B cell (primary cell): ENCODE measurements around the gene CMAS. TPM values are rescaled to one million over a fixed set of nuclear protein-coding genes. Genes with fewer than 3 reads are reported as not detected.

Experiments used
- ATAC-seq: fragments of 200-7000 bp; cut with Tn5 transposase; one replicate; pipeline ENCODE4 v1.10.0; 2021; ENCODE audit warnings: low read depth, mild to moderate bottlenecking, moderate number of reproducible peaks, moderate library complexity
- CTCF ChIA-PET: fragments of 350-600 bp; sonication (Branson Sonifier 250); formaldehyde crosslinking; loops from one replicate; lab custom pipeline; 2021; ENCODE audit warnings: antibody characterized with exemption, inconsistent platforms; lab: Charles Lee
- POLR2A ChIA-PET: fragments of 350-600 bp; sonication (Branson Sonifier 250); formaldehyde crosslinking; loops from one replicate; lab custom pipeline; 2021; ENCODE audit warnings: antibody characterized with exemption; lab: Charles Lee
- DNase-seq: peaks from one replicate; pipeline ENCODE4 v3.0.0; 2013
- H2AFZ ChIP-seq: 2 replicates; pipeline ENCODE4 v1.6.1; 2012; ENCODE audit warnings: mild to moderate bottlenecking, low read depth, low read length; ENCODE audit not compliant: insufficient read depth, poor library complexity, severe bottlenecking
- H3K27ac ChIP-seq, 2 donors: 1 replicate in 1 of 2; 2 replicates in 1 of 2; pipeline ENCODE4 v1.5.1; 2012 to 2013; ENCODE audit warnings: low read length in 2 of 2, mild to moderate bottlenecking in 2 of 2, moderate library complexity in 1 of 2
- H3K27me3 ChIP-seq, 4 experiments: fragments of 200-600 bp in 1 of 4; sonication (generic) in 1 of 4; replicated peaks in 1 of 4; 1 replicate in 2 of 4; 2 replicates in 2 of 4; pipeline versions ENCODE4 v1.6.1 to v1.7.0; 2013 to 2016; ENCODE audit warnings: low read length in 3 of 4, mild to moderate bottlenecking in 2 of 4, mixed read lengths in 1 of 4, moderate library complexity in 1 of 4; ENCODE audit not compliant: insufficient read depth in 4 of 4, control insufficient read depth in 3 of 4; ENCODE audit errors: control extremely low read depth in 1 of 4
- H3K36me3 ChIP-seq, 2 experiments: replicated peaks in 1 of 2; 1 replicate in 1 of 2; 2 replicates in 1 of 2; pipeline versions ENCODE4 v1.6.1 to v1.7.1; 2013; ENCODE audit warnings: low read length in 1 of 2; ENCODE audit not compliant: insufficient read depth in 2 of 2, control insufficient read depth in 1 of 2; ENCODE audit errors: control extremely low read depth in 1 of 2, extremely low read depth in 1 of 2
- H3K4me1 ChIP-seq, 2 donors: fragments of 200-600 bp in 1 of 2; sonication (generic) in 1 of 2; 1 replicate in 1 of 2; 2 replicates in 1 of 2; pipeline versions ENCODE4 v1.5.1 to v1.6.1; 2013 to 2017; ENCODE audit warnings: low read length in 2 of 2; ENCODE audit not compliant: control insufficient read depth in 2 of 2, insufficient read depth in 2 of 2
- H3K4me2 ChIP-seq: replicated peaks from 2 replicates; pipeline ENCODE3; 2012; ENCODE audit warnings: mild to moderate bottlenecking, low read depth, low read length; ENCODE audit not compliant: poor library complexity, severe bottlenecking
- H3K4me3 ChIP-seq, 5 experiments: fragments of 200-600 bp in 1 of 5; sonication (generic) in 1 of 5; 1 replicate in 3 of 5; 2 replicates in 2 of 5; pipeline versions ENCODE4 v1.5.1 to v1.7.0; 2011 to 2016; ENCODE audit warnings: low read length in 4 of 5, mild to moderate bottlenecking in 4 of 5, low read depth in 2 of 5, control low read depth in 1 of 5, moderate library complexity in 1 of 5; ENCODE audit not compliant: insufficient read depth in 1 of 5; ENCODE audit errors: control extremely low read depth in 1 of 5, extremely low read depth in 1 of 5
- H3K79me2 ChIP-seq: fragments of 200-600 bp; sonication (generic); one replicate; pipeline ENCODE4 v1.6.0; 2016; ENCODE audit warnings: low read length; ENCODE audit not compliant: control insufficient read depth, insufficient read depth
- H3K9ac ChIP-seq: fragments of 200-600 bp; sonication (generic); 2 replicates; pipeline ENCODE4 v1.6.1; 2017; ENCODE audit warnings: mild to moderate bottlenecking, low read length, moderate library complexity
- H3K9me3 ChIP-seq, 3 donors: one replicate each; pipeline versions ENCODE4 v1.6.1 to v1.7.1; 2013; ENCODE audit warnings: low read length in 2 of 3; ENCODE audit not compliant: control insufficient read depth in 2 of 3, insufficient read depth in 1 of 3; ENCODE audit errors: control extremely low read depth in 1 of 3
- H4K20me1 ChIP-seq: 2 replicates; pipeline ENCODE4 v1.6.0; 2012; ENCODE audit warnings: mild to moderate bottlenecking, low read length; ENCODE audit not compliant: insufficient read depth, control insufficient read depth, poor library complexity, severe bottlenecking
- H3K27ac Mint-ChIP-seq: one replicate; pipeline ENCODE4 v1.8.0; 2021; ENCODE audit warnings: mixed read lengths
- H3K27me3 Mint-ChIP-seq: one replicate; pipeline ENCODE4 v1.8.0; 2021; ENCODE audit warnings: mixed read lengths
- H3K4me1 Mint-ChIP-seq: one replicate; pipeline ENCODE4 v1.8.0; 2021; ENCODE audit warnings: mixed read lengths
- H3K4me3 Mint-ChIP-seq: one replicate; pipeline ENCODE4 v1.8.0; 2021; ENCODE audit warnings: mixed read lengths
- H3K9me3 Mint-ChIP-seq: one replicate; pipeline ENCODE4 v1.8.0; 2022; ENCODE audit warnings: mixed read lengths; ENCODE audit not compliant: insufficient read depth
- CTCF ChIP-seq: fragments of 200-600 bp; IDR thresholded peaks from one replicate; pipeline ENCODE4 v1.8.0; 2022; ENCODE audit warnings: antibody characterized with exemption, mild to moderate bottlenecking
- EZH2 ChIP-seq: IDR thresholded peaks from 2 replicates; pipeline ENCODE4 v1.6.1; 2012; ENCODE audit warnings: borderline replicate concordance, low read depth, mild to moderate bottlenecking, moderate library complexity, low read length; ENCODE audit not compliant: insufficient read depth, poor library complexity, severe bottlenecking
- WGBS: methylation state at CpG from one replicate; pipeline ENCODE4 v1.1.5; 2013; ENCODE audit warnings: missing lambda C conversion rate; ENCODE audit not compliant: insufficient coverage; 5-methylcytosine and 5-hydroxymethylcytosine counted together
- intact Hi-C: fragments of 100-400 bp; cut with micrococcal nuclease; formaldehyde crosslinking; loops from one replicate; pipeline ENCODE4 v1.10.0; 2022
- polyA plus RNA-seq: library from polyadenylated mRNA; depleted of rRNA; stranded (reverse); fragments of >200 nt; gene quantifications from 2 replicates; pipeline ENCODE4 v1.2.3, GENCODE V29; 2012
- total RNA-seq, 2 donors: library from RNA; stranded (reverse); fragments of 120-200 nt in 1 of 2; gene quantifications; 1 replicate in 1 of 2; 2 replicates in 1 of 2; pipeline versions ENCODE4 v1.2.3 to v1.2.4, GENCODE V29; 2013 to 2022

Gene CMAS
- total and polyA plus RNA-seq, 2 donors (not counting 1 experiment from before 2014, with no cell fraction given), result 5.8 to 19.1 TPM

DNA sequence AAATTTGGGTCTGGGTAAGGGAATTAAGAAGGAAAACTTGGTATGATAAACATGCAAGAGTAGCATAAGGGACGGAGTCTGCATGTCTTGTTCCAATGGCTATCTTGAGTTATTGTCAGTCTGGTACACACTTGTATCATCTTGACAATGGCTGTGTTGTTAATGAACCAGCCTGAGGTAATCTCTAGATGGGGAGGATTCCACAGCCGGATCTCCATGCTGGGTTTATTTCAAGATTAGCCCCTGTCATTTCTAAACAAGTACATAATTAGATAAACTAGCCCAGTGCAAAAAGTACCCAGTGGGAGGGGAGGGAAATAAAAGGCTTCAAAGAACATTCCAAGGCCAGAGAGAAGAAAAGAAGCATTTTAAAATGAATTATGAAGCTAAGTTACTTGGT, 16.5 kb upstream of the CMAS start:
- Histone ChIP-seq H3K4me2 (no peak overlapping the region), H2AFZ (no peak overlapping the region), H3K9ac (no peak overlapping the region), H3K27ac (no peak overlapping the region), H4K20me1 (no peaks in the 10 kb centered on the region), H3K4me3 (no peak overlapping the region), H3K36me3 (no peaks in the 10 kb centered on the region), H3K79me2 (no peaks in the 10 kb centered on the region), H3K9me3 (no peaks in the 10 kb centered on the region), H3K4me1 (no peaks in the 10 kb centered on the region), H3K27me3 (peaks cover 0 to 4% (median 0%) of the 10 kb centered on the region in 4 experiments)
- no peak overlapping the region for H3K27ac Mint-ChIP-seq
- no peaks in the 10 kb centered on the region for H3K9me3 Mint-ChIP-seq
- DNase-seq, result no peak
- no peak overlapping the region for H3K4me3 Mint-ChIP-seq
- TF ChIP-seq EZH2 (no peak), CTCF (no peak)
- intact Hi-C loops, result no loop called here
- no peak for ATAC-seq
- CTCF ChIA-PET, result no interaction called here
- H3K27me3 Mint-ChIP-seq, result peaks cover 10% of the 10 kb centered on the region
- 80% methylated on average over 1 of the region's 2 CpGs for WGBS
- H3K4me1 Mint-ChIP-seq, result no peaks in the 10 kb centered on the region
- POLR2A ChIA-PET, result no interaction called here

- no peak overlapping the region for H3K4me2 ChIP-seq
- H3K9me3 ChIP-seq, result no peaks in the 10 kb centered on the region
- H3K9me3 Mint-ChIP-seq, result no peaks in the 10 kb centered on the region
- no peaks in the 10 kb centered on the region for H3K27me3 ChIP-seq
- no peak overlapping the region for H3K9ac ChIP-seq
- POLR2A ChIA-PET, result no interaction called here
- H3K4me1 ChIP-seq, result no peaks in the 10 kb centered on the region
- TF ChIP-seq CTCF (no peak), EZH2 (no peak)
- no peak overlapping the region for H3K4me3 ChIP-seq
- no peak overlapping the region for H2AFZ ChIP-seq
- no CpG with 5 or more reads among the region's 1 CpG for WGBS
- H3K79me2 ChIP-seq, result no peaks in the 10 kb centered on the region
- H3K27me3 Mint-ChIP-seq, result peaks cover 10% of the 10 kb centered on the region
- no peaks in the 10 kb centered on the region for H4K20me1 ChIP-seq
- intact Hi-C loops, result no loop called here
- DNase-seq (no peak), ATAC-seq (no peak)
- H3K4me1 Mint-ChIP-seq, result no peaks in the 10 kb centered on the region
- H3K27ac Mint-ChIP-seq, result no peak overlapping the region
- no peak overlapping the region for H3K27ac ChIP-seq
- CTCF ChIA-PET, result no interaction called here
- no peaks in the 10 kb centered on the region for H3K36me3 ChIP-seq
- H3K4me3 Mint-ChIP-seq, result no peak overlapping the region
Measured at GRCh38 chr12:22029991-22030390, 16.0 kb upstream of the CMAS start.
